SJCRH30 (cell line): Measurements from ENCODE around the gene SLC25A22. TPM values are rescaled to one million over a fixed set of nuclear protein-coding genes. Genes with fewer than 3 reads are reported as not detected.
A peak's percentile ranks its signal among the peaks of the same experiment; 100 is the strongest.

ENCODE experiments used
- DNase-seq, 2 experiments: peaks; one replicate each; pipeline ENCODE4 v3.0.0-alpha.2; 2015 to 2020
- H3K27ac ChIP-seq: fragments of 250-450 bp; sonication (Bioruptor Pico); 2 replicates; pipeline ENCODE4 v1.5.1; 2020; ENCODE audit warnings: mild to moderate bottlenecking, moderate library complexity
- H3K27me3 ChIP-seq: fragments of 250-450 bp; sonication (Bioruptor Pico); 2 replicates; pipeline ENCODE4 v1.5.1; 2020; ENCODE audit warnings: mild to moderate bottlenecking, moderate library complexity
- H3K36me3 ChIP-seq: fragments of 250-450 bp; sonication (Bioruptor Pico); 2 replicates; pipeline ENCODE4 v1.5.1; 2020; ENCODE audit warnings: mild to moderate bottlenecking, moderate library complexity
- H3K4me1 ChIP-seq: fragments of 250-450 bp; sonication (Bioruptor Pico); 2 replicates; pipeline ENCODE4 v1.5.1; 2020; ENCODE audit warnings: mild to moderate bottlenecking, moderate library complexity
- H3K4me3 ChIP-seq: fragments of 250-450 bp; sonication (Bioruptor Pico); 2 replicates; pipeline ENCODE4 v1.5.1; 2020; ENCODE audit warnings: mild to moderate bottlenecking, moderate library complexity
- H3K9me3 ChIP-seq: fragments of 250-450 bp; sonication (Bioruptor Pico); replicated peaks from 2 replicates; pipeline ENCODE4 v1.5.1; 2020; ENCODE audit warnings: mild to moderate bottlenecking, moderate library complexity
- total RNA-seq: library from RNA; depleted of rRNA; stranded (reverse); fragments of >200 nt; shearing (Covaris generic); gene quantifications from 2 replicates; pipeline ENCODE4 v1.2.3, GENCODE V29; 2014

SLC25A22 gene
- total RNA-seq, 1 experiment from 2014 or later, result 22.4 TPM

GRCh38 chr11:796565-797295 lies 1.4 kb downstream of the SLC25A22 start:
- no peaks in the 10 kb centered on the region for H3K27me3 ChIP-seq
- peaks cover 17% of the 10 kb centered on the region for H3K4me1 ChIP-seq

GRCh38 chr11:795634-796564 lies 2.2 kb downstream of the SLC25A22 start:
- H3K9me3 ChIP-seq, result no peaks in the 10 kb centered on the region
- H3K4me1 ChIP-seq, result peaks cover 17% of the 10 kb centered on the region
- no peaks in the 10 kb centered on the region for H3K27me3 ChIP-seq
- peak overlapping the region; percentile 53 for H3K27ac ChIP-seq
- peak; percentile 94 for DNase-seq
- peaks cover under 1% of the 10 kb centered on the region; the same call in 1 of the 2 replicates for H3K36me3 ChIP-seq
- H3K4me3 ChIP-seq, result peak overlapping the region; percentile 71

More at GRCh38 chr11:796565-797295, 1.4 kb downstream of the SLC25A22 start:
- Histone ChIP-seq H3K4me3 (peak overlapping the region; percentile 71), H3K36me3 (peaks cover 3% of the 10 kb centered on the region; the same call in 1 of the 2 replicates), H3K27ac (peak overlapping the region; percentile 53), H3K9me3 (no peaks in the 10 kb centered on the region)
- no peak for DNase-seq

DNA sequence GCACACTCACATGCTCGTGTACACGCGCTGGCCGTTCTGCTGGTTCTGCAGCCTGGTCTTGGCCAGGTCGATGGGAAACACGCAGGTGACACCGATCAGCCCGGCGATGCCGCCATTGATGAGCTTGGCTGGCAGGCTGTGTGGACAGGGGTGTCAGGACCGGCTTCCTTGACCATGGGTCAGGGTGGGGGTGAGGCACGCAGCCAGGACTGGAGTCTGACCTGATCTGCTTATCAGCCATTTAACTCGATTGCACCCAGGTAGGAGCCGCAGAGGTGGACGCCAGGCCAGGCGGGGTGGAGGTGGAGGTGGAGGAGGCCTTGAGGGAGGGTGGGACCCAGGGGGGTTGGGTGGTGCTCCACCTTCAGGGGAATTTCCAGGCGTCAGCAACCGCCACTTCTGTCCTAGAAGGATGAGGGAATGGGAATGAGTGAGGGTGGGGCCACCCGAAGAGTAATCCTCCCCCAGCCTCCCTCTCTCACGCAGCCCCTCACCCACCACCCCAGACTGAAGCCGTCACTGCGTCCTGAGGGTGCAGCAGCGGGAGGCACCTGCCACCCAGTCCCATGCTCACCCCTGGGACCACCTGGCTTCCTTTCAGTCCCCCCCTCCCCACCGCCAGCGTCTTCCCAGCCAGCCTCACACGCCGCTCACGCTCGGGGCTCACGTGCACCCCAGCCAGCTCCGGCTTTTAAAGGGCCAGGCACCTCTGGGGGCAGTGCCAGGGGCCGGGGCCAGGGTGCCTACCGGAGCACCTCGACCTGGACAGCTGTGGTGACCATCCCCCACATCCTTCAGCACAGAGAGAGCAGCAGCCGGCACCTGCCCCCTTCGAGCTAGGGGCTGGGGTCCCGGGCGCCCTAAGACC lies 3.1 kb downstream of the SLC25A22 start:
- peaks cover 19% of the 10 kb centered on the region for H3K4me1 ChIP-seq
- H3K4me3 ChIP-seq, result peak overlapping the region; percentile 71
- peak overlapping the region; percentile 43; the same call in 1 of the 2 replicates for H3K27ac ChIP-seq
- no peaks in the 10 kb centered on the region for H3K9me3 ChIP-seq
- H3K36me3 ChIP-seq, result no peaks in the 10 kb centered on the region
- peak in 1 of 2 experiments; percentile 6 for DNase-seq
- no peaks in the 10 kb centered on the region for H3K27me3 ChIP-seq

- Histone ChIP-seq H3K27ac (no peak overlapping the region), H3K4me1 (peaks cover 25% of the 10 kb centered on the region)
- peak in 1 of 2 experiments; percentile 24 for DNase-seq
These were observed 3.9 kb downstream of the SLC25A22 start for GRCh38 chr11:794013-794765.

GRCh38 chr11:793556-793955 lies 4.5 kb downstream of the SLC25A22 start:
- peak in 1 of 2 experiments; percentile 4 for DNase-seq
- H3K27me3 ChIP-seq, result no peaks in the 10 kb centered on the region
- H3K4me3 ChIP-seq, result no peak overlapping the region
- H3K9me3 ChIP-seq, result no peaks in the 10 kb centered on the region
- H3K27ac ChIP-seq, result no peak overlapping the region
- peaks cover 31% of the 10 kb centered on the region for H3K4me1 ChIP-seq
- H3K36me3 ChIP-seq, result no peaks in the 10 kb centered on the region

More at GRCh38 chr11:794013-794765, 3.9 kb downstream of the SLC25A22 start:
- H3K9me3 ChIP-seq, result no peaks in the 10 kb centered on the region
- no peak overlapping the region for H3K4me3 ChIP-seq
- no peaks in the 10 kb centered on the region for H3K27me3 ChIP-seq
- H3K36me3 ChIP-seq, result no peaks in the 10 kb centered on the region

GRCh38 chr11:792873-793272 lies 5.2 kb downstream of the SLC25A22 start:
- Histone ChIP-seq H3K27me3 (no peaks in the 10 kb centered on the region), H3K36me3 (no peaks in the 10 kb centered on the region), H3K9me3 (no peaks in the 10 kb centered on the region), H3K4me3 (no peak overlapping the region), H3K27ac (no peak overlapping the region), H3K4me1 (peaks cover 32% of the 10 kb centered on the region)
- no peak for DNase-seq

DNA sequence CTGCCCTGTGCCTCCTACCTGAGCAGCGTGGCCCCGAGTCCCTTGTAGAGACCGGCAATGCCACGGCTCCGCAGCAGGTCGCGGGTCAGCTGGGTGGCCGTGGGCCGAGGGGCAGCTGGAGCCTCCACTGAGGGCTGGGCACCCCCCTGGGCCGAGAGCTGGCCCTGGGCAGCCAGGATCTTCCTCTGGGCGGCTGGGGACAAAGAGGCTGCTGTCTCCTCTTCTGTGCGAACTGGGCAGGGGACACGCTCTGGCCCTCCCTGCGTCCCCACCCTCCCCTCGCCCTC lies 5.6 kb downstream of the SLC25A22 start:
- no peak for DNase-seq
- Histone ChIP-seq H3K4me3 (no peak overlapping the region), H3K27me3 (no peaks in the 10 kb centered on the region), H3K27ac (no peak overlapping the region), H3K36me3 (no peaks in the 10 kb centered on the region), H3K4me1 (peaks cover 32% of the 10 kb centered on the region), H3K9me3 (no peaks in the 10 kb centered on the region)

GRCh38 chr11:791658-792534 lies 6.2 kb downstream of the SLC25A22 start:
- Histone ChIP-seq H3K4me3 (no peak overlapping the region), H3K27me3 (no peaks in the 10 kb centered on the region), H3K4me1 (peaks cover 31% of the 10 kb centered on the region), H3K9me3 (no peaks in the 10 kb centered on the region), H3K27ac (no peak overlapping the region), H3K36me3 (no peaks in the 10 kb centered on the region)
- DNase-seq, result peak in 1 of 2 experiments; percentile 2

GRCh38 chr11:790721-791564 lies 7.1 kb downstream of the SLC25A22 start:
- H3K4me3 ChIP-seq, result no peak overlapping the region

GRCh38 chr11:789943-790342 lies 8.1 kb downstream of the SLC25A22 start, which contains the start of gene CEND1:
Gene CEND1 (minus strand): TSS chr11:790090. CDS start chr11:788576, 1,514 bp downstream.
- Histone ChIP-seq H3K36me3 (no peaks in the 10 kb centered on the region), H3K27ac (peak within 1 kb of the TSS; percentile 34), H3K9me3 (no peaks in the 10 kb centered on the region), H3K4me1 (peaks cover 23% of the 10 kb centered on the region), H3K4me3 (peak within 1 kb of the TSS; percentile 33), H3K27me3 (no peaks in the 10 kb centered on the region)
- DNase-seq, result peak in 1 of 2 experiments; percentile 52

More at GRCh38 chr11:790721-791564, 7.1 kb downstream of the SLC25A22 start:
- Histone ChIP-seq H3K27me3 (no peaks in the 10 kb centered on the region), H3K4me1 (peaks cover 32% of the 10 kb centered on the region), H3K36me3 (no peaks in the 10 kb centered on the region), H3K9me3 (no peaks in the 10 kb centered on the region), H3K27ac (no peak overlapping the region)
- DNase-seq, result peak; percentile 61 to 65

- Histone ChIP-seq H3K9me3 (no peaks in the 10 kb centered on the region), H3K27me3 (no peaks in the 10 kb centered on the region), H3K36me3 (no peaks in the 10 kb centered on the region), H3K4me3 (peak overlapping the region; percentile 33), H3K4me1 (peaks cover 23% of the 10 kb centered on the region), H3K27ac (peak overlapping the region; percentile 34)
- DNase-seq, result peak; percentile 62 to 66
These were observed 8.8 kb downstream of the SLC25A22 start for GRCh38 chr11:788953-789940.
